SJCRH30 (cell line): ENCODE results near the gene RAB40C. TPM values are rescaled to one million over a fixed set of nuclear protein-coding genes. Genes with fewer than 3 reads are reported as not detected.
A peak's percentile ranks its signal among the peaks of the same experiment; 100 is the strongest.

Experiments
- DNase-seq, 2 experiments: peaks; one replicate each; pipeline ENCODE4 v3.0.0-alpha.2; 2015 to 2020
- H3K27ac ChIP-seq: fragments of 250-450 bp; sonication (Bioruptor Pico); 2 replicates; pipeline ENCODE4 v1.5.1; 2020; ENCODE audit warnings: mild to moderate bottlenecking, moderate library complexity
- H3K27me3 ChIP-seq: fragments of 250-450 bp; sonication (Bioruptor Pico); 2 replicates; pipeline ENCODE4 v1.5.1; 2020; ENCODE audit warnings: mild to moderate bottlenecking, moderate library complexity
- H3K36me3 ChIP-seq: fragments of 250-450 bp; sonication (Bioruptor Pico); 2 replicates; pipeline ENCODE4 v1.5.1; 2020; ENCODE audit warnings: mild to moderate bottlenecking, moderate library complexity
- H3K4me1 ChIP-seq: fragments of 250-450 bp; sonication (Bioruptor Pico); 2 replicates; pipeline ENCODE4 v1.5.1; 2020; ENCODE audit warnings: mild to moderate bottlenecking, moderate library complexity
- H3K4me3 ChIP-seq: fragments of 250-450 bp; sonication (Bioruptor Pico); 2 replicates; pipeline ENCODE4 v1.5.1; 2020; ENCODE audit warnings: mild to moderate bottlenecking, moderate library complexity
- H3K9me3 ChIP-seq: fragments of 250-450 bp; sonication (Bioruptor Pico); replicated peaks from 2 replicates; pipeline ENCODE4 v1.5.1; 2020; ENCODE audit warnings: mild to moderate bottlenecking, moderate library complexity
- total RNA-seq: library from RNA; depleted of rRNA; stranded (reverse); fragments of >200 nt; shearing (Covaris generic); gene quantifications from 2 replicates; pipeline ENCODE4 v1.2.3, GENCODE V29; 2014

Gene RAB40C
- total RNA-seq, 1 experiment from 2014 or later, result 14.4 TPM

DNA sequence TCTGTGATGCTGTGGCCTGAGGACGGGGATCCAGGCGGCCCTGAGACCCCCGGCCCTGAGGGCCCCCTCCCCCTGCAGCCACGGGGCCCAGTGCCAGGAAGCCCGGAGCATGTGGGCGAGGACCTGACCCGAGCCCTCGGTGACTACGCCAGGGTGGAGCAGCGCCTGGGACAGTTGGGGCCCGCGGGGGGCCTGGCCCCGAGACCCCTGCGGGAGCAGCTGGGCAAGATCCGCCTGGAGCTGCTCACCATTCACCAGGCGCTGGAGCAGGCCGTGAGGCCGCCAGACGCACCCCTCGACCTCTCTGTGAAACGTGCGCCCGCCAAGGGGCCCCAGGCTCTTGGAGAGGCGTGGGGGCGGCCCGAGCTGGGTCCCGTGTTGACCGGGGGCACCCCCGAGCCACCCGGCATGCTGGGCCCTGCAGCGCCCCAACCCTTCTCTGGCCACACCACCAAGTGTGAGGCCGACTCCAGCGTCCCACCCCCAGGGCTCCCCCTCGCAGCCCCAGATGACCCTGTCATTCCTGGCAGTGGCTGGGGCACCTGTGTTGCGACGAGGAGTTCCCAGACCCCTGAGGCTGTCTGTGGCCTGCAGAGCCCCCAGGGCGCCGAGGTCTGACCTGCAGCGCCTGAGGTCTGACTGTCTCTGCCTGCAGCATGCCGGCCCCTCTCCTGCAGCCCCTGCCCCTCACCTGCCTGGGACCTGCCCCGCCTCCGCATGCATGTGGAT lies 25.0 kb upstream of the RAB40C start:
- H3K27ac ChIP-seq, result no peak overlapping the region
- H3K4me1 ChIP-seq, result peaks cover 34% of the 10 kb centered on the region
- H3K27me3 ChIP-seq, result peaks cover 43% of the 10 kb centered on the region
- no peaks in the 10 kb centered on the region for H3K36me3 ChIP-seq
- DNase-seq, result peak in 1 of 2 experiments; percentile 40
- H3K9me3 ChIP-seq, result no peaks in the 10 kb centered on the region
- peak overlapping the region; percentile 9; the same call in 1 of the 2 replicates for H3K4me3 ChIP-seq

DNA sequence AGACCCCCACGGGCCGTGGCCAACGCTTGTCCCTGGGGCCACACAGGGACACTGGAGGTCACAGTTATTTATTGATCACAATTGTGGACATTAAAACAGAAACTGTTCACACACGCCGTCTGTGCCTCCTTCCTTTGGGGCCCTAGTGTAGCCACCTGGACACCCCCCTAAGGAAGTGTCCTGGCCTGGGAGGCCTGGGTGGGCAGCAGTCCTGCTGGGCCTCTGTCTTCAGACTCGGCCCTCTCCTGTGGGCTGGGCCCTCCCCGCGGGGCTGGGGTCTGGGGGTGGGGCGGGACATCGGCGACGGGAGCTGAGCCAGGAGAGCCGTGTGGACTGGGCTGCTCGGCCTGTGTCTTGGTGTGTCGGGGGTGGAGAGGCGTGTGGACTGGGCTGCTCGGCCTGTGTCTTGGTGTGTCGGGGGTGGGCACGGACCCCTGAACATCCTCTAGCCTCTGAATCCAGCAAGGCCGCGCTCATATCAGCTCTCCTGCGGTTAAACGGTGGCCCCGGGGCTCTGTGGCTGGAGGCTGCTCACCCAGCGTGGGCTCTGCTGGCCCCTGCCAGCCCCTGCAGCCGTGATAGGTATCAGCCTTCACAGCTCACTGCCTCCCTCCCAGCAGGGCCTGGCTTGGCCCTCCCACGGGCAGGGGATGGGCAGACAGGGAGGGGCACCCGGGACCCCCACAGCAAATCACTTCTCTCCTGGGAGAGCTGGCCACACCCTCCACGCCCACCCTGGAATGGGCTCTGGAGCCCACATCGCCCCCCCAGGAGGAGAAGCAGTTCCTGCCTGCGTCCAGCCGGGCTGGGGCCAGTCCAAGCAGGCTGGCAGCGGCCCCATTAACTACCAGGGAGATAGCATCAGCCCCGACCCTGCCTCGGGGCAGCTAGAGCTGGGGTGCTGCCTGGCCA lies 24.2 kb upstream of the RAB40C start:
- Histone ChIP-seq H3K36me3 (no peaks in the 10 kb centered on the region), H3K9me3 (no peaks in the 10 kb centered on the region), H3K27ac (no peak overlapping the region), H3K27me3 (peaks cover 43% of the 10 kb centered on the region), H3K4me3 (peak overlapping the region; percentile 9; the same call in 1 of the 2 replicates), H3K4me1 (peaks cover 34% of the 10 kb centered on the region)
- DNase-seq, result peak in 1 of 2 experiments; percentile 43

DNA sequence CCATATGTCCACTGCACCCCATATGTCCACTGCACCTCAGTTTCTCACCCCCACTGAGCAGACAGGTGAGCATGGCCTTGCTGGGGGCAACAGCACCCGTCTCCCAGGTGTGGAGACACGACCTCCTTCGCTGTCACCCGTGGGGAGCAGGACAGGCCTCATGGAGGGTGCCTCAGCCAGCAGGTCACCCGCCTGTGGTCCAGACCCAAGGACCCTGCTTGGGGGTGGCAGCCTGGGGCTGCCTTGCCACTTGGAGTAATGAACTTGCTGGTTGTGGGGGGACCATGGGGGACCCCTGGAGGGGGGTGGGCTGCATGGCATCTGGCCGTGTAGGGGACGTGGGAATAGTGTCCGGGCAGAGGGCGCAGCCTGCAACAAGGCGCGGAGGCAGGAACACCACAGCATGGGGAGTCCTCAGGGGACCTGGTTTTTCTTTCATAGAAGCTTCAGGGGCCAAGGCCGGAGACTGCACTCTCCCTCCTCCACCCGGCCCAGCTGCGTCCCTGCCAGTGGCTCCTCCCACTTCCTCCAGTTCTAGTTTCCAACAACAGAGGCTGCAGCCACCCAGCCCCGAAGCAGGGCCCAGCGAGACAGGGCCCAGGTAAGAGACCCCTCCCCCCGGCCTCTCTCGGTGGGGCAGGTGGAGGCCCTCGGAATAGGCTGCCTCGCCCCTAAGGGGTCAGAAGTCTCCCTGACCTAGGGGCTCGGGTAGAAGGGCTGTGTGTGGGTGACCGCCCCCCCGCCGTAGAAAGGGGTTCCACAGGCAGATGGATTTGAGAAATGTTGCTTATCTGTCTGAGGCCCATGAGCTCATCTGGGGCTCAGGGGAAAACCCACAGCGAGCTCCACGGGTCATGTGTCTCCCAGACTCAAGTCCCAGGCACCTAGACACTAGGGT lies 23.1 kb upstream of the RAB40C start, which contains the start of gene NHLRC4:
TSS of gene NHLRC4 (plus strand) at position 531 of the 898 bp plus-strand sequence. CDS start 1,043 bp downstream, outside the sequence.
- no peak within 1 kb of the TSS for H3K4me3 ChIP-seq
- peaks cover 34% of the 10 kb centered on the region for H3K27me3 ChIP-seq
- no peak within 1 kb of the TSS for H3K27ac ChIP-seq
- H3K4me1 ChIP-seq, result peaks cover 34% of the 10 kb centered on the region
- peak; percentile 65 to 67 for DNase-seq
- no peaks in the 10 kb centered on the region for H3K9me3 ChIP-seq
- no peaks in the 10 kb centered on the region for H3K36me3 ChIP-seq

DNA sequence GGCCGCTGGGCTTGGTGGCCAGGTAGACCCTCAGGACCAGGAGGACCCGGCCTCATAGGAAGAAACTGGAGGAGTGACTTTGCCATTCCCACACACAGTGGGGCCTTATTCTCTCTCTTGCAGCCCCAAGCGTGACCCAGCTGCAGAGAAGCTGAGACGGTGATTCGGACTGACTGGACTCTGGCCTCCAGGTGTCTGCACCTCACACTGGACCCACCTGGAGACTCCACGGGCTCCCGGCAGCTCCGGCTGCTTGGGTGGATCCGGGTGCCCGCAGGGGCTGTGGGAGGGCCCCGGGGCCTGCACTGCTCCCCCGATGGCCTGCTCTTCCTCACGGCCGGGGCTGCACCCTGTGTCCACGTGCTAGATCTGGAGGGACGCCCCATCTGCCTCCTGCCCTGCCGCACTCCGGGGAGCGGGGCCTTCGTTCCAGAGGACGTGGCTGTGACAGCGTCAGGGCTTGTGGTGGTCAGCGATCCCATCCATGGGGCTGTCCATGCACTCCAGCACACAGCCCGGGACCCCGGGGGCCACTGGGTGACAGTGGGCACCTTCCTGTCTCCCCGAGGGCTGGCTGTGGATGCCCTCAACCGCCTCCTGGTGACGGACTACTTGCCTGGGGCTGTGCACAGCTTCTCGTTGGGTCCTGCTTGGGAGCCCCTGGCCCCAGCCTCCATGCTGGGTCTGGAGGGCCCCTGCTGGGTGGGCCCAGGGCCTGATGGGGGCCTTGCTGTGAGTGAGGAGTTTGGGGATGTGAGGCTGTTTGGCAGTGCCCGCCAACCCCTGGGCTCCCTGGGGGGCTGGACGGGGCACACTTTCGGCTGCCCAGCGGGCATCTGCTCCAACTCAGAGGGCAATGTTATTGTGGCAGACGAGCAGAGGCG lies 22.3 kb upstream of the RAB40C start:
- H3K27me3 ChIP-seq, result peaks cover 27% of the 10 kb centered on the region
- no peak overlapping the region for H3K27ac ChIP-seq
- no peaks in the 10 kb centered on the region for H3K9me3 ChIP-seq
- no peak overlapping the region for H3K4me3 ChIP-seq
- H3K4me1 ChIP-seq, result peaks cover 38% of the 10 kb centered on the region
- no peaks in the 10 kb centered on the region for H3K36me3 ChIP-seq
- DNase-seq, result no peak

DNA sequence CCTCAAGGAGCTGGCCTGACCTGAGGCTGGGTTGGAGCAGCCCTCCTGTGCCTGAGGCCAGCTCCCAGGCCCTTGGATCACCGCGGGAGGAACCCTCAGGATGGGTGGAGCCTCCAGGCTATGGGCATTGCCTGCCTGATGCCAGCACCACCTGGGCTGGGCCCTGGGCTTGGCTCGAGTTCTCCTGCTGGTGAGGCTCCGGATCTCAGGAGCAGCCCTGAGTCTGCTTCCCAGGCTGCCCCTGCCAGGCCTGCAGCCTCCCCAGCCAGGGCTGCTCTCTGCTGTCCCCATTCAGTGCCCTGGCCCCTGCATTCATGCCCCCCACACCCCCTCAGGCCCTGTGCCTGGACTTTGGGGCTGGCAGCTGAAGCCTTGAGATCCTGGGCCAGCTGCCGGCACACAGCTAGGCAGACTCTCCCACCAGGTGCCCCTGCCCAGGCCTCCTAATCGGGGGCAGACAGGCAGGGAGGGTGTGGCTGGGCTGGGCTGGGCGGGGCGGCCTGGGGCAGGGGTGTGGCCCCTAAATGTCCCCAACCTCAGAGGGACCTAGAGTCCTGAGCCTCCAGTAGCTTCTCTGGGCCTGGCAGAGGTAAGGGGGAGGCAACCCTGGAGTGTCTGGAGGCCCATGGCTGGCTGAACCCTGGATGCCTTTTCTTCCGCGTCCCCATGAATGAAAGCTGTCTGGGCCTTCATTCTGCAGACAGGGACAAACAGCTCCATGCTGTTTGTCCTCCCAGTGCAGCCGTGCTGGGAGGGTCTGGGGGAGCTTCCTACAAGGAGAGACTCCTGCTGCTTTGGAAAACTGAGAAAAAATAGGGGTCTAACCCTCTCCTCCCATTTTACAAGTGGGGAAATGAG lies 21.2 kb upstream of the RAB40C start:
- DNase-seq, result no peak
- peak overlapping the region; percentile 74 for H3K4me3 ChIP-seq
- peaks cover 20% of the 10 kb centered on the region for H3K27me3 ChIP-seq
- H3K27ac ChIP-seq, result no peak overlapping the region
- no peaks in the 10 kb centered on the region for H3K9me3 ChIP-seq
- H3K36me3 ChIP-seq, result no peaks in the 10 kb centered on the region
- H3K4me1 ChIP-seq, result peaks cover 35% of the 10 kb centered on the region

DNA sequence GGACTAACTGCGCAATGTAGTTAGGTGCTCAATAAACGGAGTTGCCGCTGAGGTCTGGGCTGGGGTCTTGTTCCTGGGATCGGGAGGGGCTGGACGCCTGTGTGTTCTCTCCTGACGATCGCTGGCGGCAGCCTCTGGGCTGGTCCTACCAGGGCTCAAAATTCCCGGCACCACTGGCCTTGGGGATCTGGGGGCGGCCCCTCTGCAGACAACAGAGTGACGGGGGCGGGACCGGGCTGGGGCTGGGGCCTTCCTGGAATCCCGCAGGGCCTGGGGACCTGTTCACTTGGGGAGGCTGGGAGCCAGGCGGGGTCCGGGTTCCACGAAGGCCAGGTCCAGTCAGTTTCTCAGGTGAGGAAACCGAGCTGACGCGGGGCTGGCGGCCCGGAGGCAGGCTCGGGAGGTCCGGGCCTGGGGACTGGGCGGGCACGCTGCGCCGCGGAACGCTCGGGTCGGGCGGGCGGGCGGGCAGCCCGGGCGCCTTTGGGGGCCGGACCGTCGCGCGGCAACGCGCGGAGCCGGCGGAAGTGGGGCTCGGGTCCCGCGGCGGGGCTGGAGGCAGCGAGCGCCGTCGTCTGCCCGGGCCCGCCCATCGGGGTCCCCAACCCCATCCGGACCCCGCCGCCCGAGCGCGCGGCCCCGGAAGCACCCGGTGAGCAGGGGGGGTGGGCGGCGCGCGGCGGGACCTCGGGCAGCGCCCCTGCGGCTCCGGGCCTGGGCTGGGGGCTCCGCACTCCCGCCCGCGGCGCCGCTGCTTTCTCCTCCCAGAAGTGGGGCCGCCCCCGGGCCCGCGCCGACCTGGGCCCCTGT lies 20.2 kb upstream of the RAB40C start, which contains the start of gene PIGQ:
TSS of gene PIGQ (plus strand) at position 524 of the 810 bp plus-strand sequence. CDS start 4,107 bp downstream, outside the sequence.
- H3K27me3 ChIP-seq, result peaks cover 15% of the 10 kb centered on the region
- no peaks in the 10 kb centered on the region for H3K36me3 ChIP-seq
- H3K4me3 ChIP-seq, result peak within 1 kb of the TSS; percentile 74
- peak within 1 kb of the TSS; percentile 52 for H3K27ac ChIP-seq
- peaks cover 32% of the 10 kb centered on the region for H3K4me1 ChIP-seq
- peak; percentile 79 to 81 for DNase-seq
- no peaks in the 10 kb centered on the region for H3K9me3 ChIP-seq

DNA sequence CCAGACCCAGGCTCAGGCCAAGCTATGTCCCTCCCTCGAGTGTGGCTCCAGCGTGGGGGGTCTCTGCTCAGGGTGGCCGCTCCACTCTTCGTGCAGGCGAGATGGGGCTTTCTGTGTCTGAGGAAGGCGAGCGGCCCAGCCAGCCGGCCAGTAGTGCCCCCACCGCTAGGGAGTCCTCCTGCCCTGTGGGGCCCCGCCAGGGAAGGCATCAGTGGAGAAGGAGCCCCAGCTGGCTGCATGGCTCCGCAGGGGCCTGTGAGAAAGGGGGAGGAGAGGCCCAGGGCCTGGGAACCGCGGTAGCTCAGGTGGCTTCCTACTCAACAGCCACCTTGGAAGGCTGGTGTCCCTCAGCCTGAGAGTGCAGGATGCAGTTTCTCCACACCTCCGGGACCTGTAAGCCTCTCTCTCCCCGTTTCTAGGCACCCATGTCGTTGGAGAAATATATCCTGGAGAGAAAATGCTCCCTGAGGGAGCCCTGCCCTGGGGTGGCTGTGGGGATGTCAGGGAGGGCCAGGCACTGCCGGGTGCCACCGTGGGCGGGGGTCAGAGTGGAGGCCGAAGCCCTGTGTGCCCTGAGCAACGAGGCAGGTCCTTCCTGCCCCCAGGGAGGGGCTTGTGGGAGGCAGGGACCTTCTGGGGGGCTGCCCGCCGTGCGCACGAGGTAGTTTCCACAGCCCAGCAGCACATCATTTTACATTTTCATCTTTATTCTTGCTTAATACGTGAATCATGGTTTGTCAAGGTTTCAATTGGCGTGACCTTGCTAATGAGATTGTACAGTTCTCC lies 16.8 kb upstream of the RAB40C start:
- no peaks in the 10 kb centered on the region for H3K36me3 ChIP-seq
- H3K27me3 ChIP-seq, result no peaks in the 10 kb centered on the region
- no peak for DNase-seq
- H3K4me3 ChIP-seq, result no peak overlapping the region
- H3K4me1 ChIP-seq, result peaks cover 10% of the 10 kb centered on the region; the same call in 1 of the 2 replicates
- no peak overlapping the region for H3K27ac ChIP-seq
- no peaks in the 10 kb centered on the region for H3K9me3 ChIP-seq

DNA sequence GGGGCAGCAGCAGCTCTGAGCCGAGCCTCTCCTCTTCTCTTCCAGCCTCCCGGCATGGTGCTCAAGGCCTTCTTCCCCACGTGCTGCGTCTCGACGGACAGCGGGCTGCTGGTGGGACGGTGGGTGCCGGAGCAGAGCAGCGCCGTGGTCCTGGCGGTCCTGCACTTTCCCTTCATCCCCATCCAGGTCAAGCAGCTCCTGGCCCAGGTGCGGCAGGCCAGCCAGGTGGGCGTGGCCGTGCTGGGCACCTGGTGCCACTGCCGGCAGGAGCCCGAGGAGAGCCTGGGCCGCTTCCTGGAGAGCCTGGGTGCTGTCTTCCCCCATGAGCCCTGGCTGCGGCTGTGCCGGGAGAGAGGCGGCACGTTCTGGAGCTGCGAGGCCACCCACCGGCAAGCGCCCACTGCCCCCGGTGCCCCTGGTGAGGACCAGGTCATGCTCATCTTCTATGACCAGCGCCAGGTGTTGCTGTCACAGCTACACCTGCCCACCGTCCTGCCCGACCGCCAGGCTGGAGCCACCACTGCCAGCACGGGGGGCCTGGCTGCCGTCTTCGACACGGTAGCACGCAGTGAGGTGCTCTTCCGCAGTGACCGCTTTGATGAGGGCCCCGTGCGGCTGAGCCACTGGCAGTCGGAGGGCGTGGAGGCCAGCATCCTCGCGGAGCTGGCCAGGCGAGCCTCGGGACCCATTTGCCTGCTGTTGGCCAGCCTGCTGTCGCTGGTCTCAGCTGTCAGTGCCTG lies 15.7 kb upstream of the RAB40C start:
- Histone ChIP-seq H3K27me3 (no peaks in the 10 kb centered on the region), H3K4me3 (no peak overlapping the region), H3K4me1 (peaks cover 6% of the 10 kb centered on the region; the same call in 1 of the 2 replicates), H3K36me3 (no peaks in the 10 kb centered on the region), H3K27ac (no peak overlapping the region), H3K9me3 (no peaks in the 10 kb centered on the region)
- DNase-seq, result no peak

DNA sequence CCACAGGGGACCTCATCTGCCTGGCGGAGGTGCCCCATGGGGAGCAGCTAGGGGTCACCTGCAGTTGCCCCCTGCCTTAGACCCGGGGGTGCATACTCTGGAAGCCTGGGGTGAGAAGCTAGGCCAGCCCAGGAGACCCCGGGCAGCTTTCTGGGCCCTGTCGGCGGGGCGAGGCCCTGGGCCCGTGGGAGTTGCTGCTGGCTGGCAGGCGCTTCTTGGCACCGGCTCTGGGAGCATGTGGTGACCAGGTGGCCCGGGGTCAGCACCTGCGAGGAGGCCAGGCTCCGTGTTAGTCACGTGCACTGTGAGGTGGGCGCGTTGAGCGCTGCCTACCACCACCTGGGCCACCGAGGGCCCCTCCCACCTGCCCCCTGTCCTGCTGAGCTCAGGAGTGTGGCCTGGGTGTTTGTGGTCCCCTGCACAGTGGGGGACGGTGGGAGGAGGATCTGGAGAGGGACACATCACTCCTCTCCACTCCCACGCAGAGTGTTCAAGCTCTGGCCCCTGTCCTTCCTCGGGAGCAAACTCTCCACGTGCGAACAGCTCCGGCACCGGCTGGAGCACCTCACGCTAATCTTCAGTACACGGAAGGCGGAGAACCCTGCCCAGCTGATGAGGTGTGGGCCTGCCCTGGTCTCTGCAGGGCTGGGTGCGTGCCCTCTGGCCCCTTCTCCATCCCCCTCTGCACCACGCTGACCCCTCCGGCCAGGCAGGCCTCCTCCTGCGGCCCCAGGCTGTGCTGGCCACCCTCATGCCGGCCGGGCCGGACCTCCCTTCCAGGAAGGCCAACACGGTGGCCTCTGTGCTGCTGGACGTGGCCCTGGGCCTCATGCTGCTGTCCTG lies 14.3 kb upstream of the RAB40C start:
- no peak for DNase-seq
- Histone ChIP-seq H3K4me1 (peaks cover 5% of the 10 kb centered on the region; the same call in 1 of the 2 replicates), H3K9me3 (no peaks in the 10 kb centered on the region), H3K4me3 (no peak overlapping the region), H3K27me3 (no peaks in the 10 kb centered on the region), H3K36me3 (no peaks in the 10 kb centered on the region), H3K27ac (no peak overlapping the region)

DNA sequence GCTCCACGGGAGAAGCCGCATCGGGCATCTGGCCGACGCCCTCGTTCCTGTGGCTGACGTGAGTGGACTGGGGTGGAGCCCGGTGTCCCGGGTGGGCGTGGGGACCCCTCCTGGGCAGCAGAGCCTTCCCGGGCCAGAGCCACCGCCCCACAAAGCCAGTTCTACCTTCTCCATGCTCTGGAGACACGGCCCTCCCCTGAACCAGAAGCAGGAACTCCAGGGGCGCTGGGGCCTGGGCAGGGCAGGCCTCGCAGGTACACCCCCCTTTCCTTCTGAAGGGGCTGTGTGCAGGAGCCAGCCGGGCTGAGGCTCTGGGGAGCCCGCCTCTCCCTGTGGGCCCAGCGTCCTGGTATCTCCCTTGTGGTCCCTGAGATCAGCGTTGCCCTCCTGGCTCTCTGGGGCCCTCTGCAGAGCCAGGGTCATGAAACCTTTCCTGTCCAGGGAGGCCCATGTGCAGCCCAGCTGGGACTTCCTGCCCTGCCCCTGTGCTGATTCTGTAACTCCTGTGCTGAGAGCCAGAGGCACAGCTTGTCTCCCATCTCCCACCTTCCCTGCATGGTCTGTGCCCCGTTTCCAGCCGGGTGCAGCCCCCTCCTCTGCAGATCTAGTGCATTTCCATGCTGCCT lies 13.6 kb upstream of the RAB40C start:
- no peaks in the 10 kb centered on the region for H3K36me3 ChIP-seq
- no peaks in the 10 kb centered on the region for H3K27me3 ChIP-seq
- DNase-seq, result no peak
- no peak overlapping the region for H3K4me3 ChIP-seq
- H3K9me3 ChIP-seq, result no peaks in the 10 kb centered on the region
- peaks cover 5% of the 10 kb centered on the region; the same call in 1 of the 2 replicates for H3K4me1 ChIP-seq
- H3K27ac ChIP-seq, result no peak overlapping the region
